ENCODE measurements around the gene TBC1D24. TPM values are rescaled to one million over a fixed set of nuclear protein-coding genes. Genes with fewer than 3 reads are reported as not detected.

The TBC1D24 gene
- total RNA-seq, 2 experiments from 2014 or later, result 16.6 to 16.7 TPM

DNA sequence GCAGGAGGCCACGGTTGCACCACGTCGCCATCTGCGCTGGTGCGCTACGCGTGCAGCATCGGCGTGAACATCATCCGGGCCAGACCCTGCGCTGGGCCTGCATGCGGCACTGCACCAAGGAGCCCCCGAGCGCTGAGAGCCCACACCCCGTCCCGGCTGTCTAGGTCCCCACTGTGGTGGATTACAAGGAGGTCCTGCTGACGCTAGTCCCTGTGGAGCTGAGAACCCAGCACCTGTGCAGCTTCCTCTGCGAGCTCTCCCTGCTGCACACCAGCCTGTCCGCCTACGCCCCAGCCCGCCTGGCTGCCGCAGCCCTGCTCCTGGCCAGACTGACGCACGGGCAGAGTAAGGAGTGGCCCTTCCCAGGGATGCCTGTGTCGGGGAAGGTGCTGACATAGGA lies 25.8 kb upstream of the TBC1D24 start:
- Mint-ChIP-seq H3K36me3 (ENCODE audit: low read depth) (peaks cover 58% of the 10 kb centered on the region), H3K27me3 (no peaks in the 10 kb centered on the region), H3K9me3 (no peaks in the 10 kb centered on the region), H3K27ac (no peak overlapping the region), H3K4me3 (no peak overlapping the region), H3K4me1 (ENCODE audit: low read depth) (no peaks in the 10 kb centered on the region)
- TF ChIP-seq, protein P1, sequence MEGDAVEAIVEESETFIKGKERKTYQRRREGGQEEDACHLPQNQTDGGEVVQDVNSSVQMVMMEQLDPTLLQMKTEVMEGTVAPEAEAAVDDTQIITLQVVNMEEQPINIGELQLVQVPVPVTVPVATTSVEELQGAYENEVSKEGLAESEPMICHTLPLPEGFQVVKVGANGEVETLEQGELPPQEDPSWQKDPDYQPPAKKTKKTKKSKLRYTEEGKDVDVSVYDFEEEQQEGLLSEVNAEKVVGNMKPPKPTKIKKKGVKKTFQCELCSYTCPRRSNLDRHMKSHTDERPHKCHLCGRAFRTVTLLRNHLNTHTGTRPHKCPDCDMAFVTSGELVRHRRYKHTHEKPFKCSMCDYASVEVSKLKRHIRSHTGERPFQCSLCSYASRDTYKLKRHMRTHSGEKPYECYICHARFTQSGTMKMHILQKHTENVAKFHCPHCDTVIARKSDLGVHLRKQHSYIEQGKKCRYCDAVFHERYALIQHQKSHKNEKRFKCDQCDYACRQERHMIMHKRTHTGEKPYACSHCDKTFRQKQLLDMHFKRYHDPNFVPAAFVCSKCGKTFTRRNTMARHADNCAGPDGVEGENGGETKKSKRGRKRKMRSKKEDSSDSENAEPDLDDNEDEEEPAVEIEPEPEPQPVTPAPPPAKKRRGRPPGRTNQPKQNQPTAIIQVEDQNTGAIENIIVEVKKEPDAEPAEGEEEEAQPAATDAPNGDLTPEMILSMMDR (IDR thresholded peaks at IDR 0.05), result no peak
- intact Hi-C loops (cut with micrococcal nuclease), result no loop called here
- ATAC-seq, result no peak
- no peak for DNase-seq
- ChIA-PET POLR2A (interaction anchor here (1.0 to 1.9 kb wide), 3 partner anchors 8 to 22 kb away, joined by 4 to 15 read pairs (median 5); partner anchors contain the start of gene TEDC2), CTCF (interaction anchor here (2.0 kb wide), 1 partner anchor 26 kb away, joined by 5 read pairs; no protein-coding TSS in a partner anchor)

DNA sequence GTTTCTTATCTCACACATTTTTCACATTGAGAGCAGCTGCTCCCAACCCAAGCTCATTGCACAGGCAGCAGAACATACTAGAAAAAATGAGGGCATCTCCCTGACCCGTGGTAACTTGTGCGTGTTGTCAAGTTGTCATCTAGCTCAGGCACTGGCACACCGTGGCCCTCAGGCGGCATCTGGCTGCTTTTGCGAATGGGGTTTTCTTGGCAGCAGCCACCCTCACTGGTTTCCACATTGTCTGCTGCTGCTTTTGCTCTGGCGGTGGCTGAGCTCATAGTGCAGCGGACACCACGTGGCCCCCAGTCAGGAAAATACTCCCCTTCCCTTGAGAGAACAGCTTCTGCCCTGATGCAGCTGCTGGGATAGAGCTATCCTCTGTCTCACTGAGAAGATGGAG lies 24.4 kb upstream of the TBC1D24 start:
- H3K36me3 Mint-ChIP-seq (ENCODE audit: low read depth), result peaks cover 56% of the 10 kb centered on the region
- H3K27ac Mint-ChIP-seq, result no peak overlapping the region
- POLR2A ChIA-PET, result interaction anchor here (1.2 to 1.9 kb wide), 2 partner anchors 8 to 15 kb away, joined by 5 to 15 read pairs; partner anchors contain the start of gene TEDC2
- TF ChIP-seq, protein P1 (IDR thresholded peaks at IDR 0.05), result no peak
- H3K27me3 Mint-ChIP-seq, result no peaks in the 10 kb centered on the region
- H3K4me3 Mint-ChIP-seq, result no peak overlapping the region
- intact Hi-C loops (cut with micrococcal nuclease), result no loop called here
- H3K9me3 Mint-ChIP-seq, result no peaks in the 10 kb centered on the region
- no peaks in the 10 kb centered on the region for H3K4me1 Mint-ChIP-seq (ENCODE audit: low read depth)
- no peak for ATAC-seq
- DNase-seq, result no peak
- CTCF ChIA-PET, result interaction anchor here (1.3 kb wide), 1 partner anchor 51 kb away, joined by 4 read pairs; no protein-coding TSS in a partner anchor

DNA sequence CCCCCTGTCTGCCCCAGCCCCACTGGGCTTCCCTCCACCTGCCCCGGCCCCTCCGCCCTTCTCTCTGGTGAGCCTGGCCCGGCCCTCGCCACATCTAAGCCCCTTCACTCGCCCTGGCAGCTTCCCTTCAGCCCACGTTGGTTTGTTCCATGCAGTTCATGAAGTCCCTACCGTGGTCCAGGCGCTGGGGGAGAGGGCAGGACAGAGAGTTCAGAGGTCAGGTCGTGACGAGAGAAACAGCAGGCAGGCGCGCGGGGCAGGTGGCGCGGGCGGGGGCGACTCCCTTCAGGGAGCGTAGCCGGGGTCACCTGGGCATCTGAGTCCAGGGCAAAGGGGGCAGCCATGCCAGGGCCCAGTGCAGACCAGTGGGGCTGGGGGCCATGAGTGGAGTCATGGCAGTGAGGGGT lies 23.9 kb upstream of the TBC1D24 start:
- Mint-ChIP-seq H3K4me3 (no peak overlapping the region), H3K4me1 (ENCODE audit: low read depth) (no peaks in the 10 kb centered on the region), H3K27me3 (no peaks in the 10 kb centered on the region), H3K27ac (no peak overlapping the region), H3K36me3 (ENCODE audit: low read depth) (peaks cover 55% of the 10 kb centered on the region), H3K9me3 (no peaks in the 10 kb centered on the region)
- intact Hi-C loops (cut with micrococcal nuclease), result no loop called here
- CTCF ChIA-PET, result interaction anchor here (1.3 kb wide), 1 partner anchor 51 kb away, joined by 4 read pairs; no protein-coding TSS in a partner anchor
- POLR2A ChIA-PET, result interaction anchor here (1.2 to 1.9 kb wide), 2 partner anchors 8 to 15 kb away, joined by 5 to 15 read pairs; partner anchors contain the start of gene TEDC2
- TF ChIP-seq, protein P1 (IDR thresholded peaks at IDR 0.05), result no peak
- DNase-seq (no peak), ATAC-seq (no peak)

DNA sequence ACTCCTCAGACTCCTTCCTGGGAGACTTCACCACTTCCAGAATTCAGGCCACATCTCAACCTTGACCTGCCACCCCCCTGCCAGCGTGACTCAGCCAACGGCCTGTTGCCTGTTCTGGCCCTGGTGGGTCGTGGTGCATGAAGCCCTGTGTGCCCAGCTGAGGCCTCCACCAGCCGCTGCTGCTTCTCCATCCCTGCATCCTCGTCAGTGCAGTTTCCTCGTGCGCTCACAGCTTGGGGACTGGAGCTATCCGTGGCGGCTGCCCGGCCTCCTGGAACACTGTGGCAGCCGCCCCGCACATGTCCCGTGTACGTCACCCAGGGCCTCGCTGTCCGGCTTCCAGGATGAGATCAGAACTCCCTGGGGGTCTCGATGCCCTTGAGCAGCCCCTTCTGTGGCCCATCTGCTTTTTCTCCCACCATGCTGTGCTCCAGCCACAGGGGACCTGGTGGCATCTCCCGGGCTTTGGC lies 23.0 kb upstream of the TBC1D24 start:
- intact Hi-C loops (cut with micrococcal nuclease), result no loop called here
- H3K4me3 Mint-ChIP-seq, result no peak overlapping the region
- ATAC-seq (no peak), DNase-seq (no peak)
- TF ChIP-seq, protein P1 (IDR thresholded peaks at IDR 0.05), result no peak
- H3K9me3 Mint-ChIP-seq, result no peaks in the 10 kb centered on the region
- H3K27me3 Mint-ChIP-seq, result no peaks in the 10 kb centered on the region
- H3K27ac Mint-ChIP-seq, result no peak overlapping the region
- peaks cover 50% of the 10 kb centered on the region for H3K36me3 Mint-ChIP-seq (ENCODE audit: low read depth)
- H3K4me1 Mint-ChIP-seq (ENCODE audit: low read depth), result no peaks in the 10 kb centered on the region
- ChIA-PET POLR2A (no interaction called here), CTCF (interaction anchor here (0.6 kb wide), 1 partner anchor 12 kb away, joined by 3 read pairs; no protein-coding TSS in a partner anchor)

DNA sequence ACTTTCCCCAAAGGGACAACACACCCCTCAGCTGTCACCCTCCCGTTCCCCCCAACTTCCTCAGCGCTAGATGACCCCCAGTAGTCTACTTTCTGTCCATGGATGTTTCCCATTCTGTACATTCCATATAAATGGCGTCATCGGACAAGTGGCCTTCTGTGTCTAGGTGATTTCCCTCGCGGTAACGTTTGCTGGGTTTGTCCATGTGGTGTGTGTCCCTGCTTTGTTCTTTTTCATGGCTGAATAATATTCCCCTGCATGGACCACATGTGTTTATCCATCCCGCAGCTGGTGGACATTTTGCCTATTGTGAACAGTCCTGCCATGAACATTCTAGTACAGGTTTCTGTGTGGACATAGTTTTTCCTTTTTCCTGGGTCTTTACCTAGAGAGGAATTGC lies 22.3 kb upstream of the TBC1D24 start:
- TF ChIP-seq, protein P1 (IDR thresholded peaks at IDR 0.05), result no peak
- CTCF ChIA-PET, result no interaction called here
- H3K4me3 Mint-ChIP-seq, result no peak overlapping the region
- H3K4me1 Mint-ChIP-seq (ENCODE audit: low read depth), result no peaks in the 10 kb centered on the region
- H3K27me3 Mint-ChIP-seq, result no peaks in the 10 kb centered on the region
- H3K9me3 Mint-ChIP-seq, result no peaks in the 10 kb centered on the region
- intact Hi-C loops (cut with micrococcal nuclease), result no loop called here
- peaks cover 54% of the 10 kb centered on the region for H3K36me3 Mint-ChIP-seq (ENCODE audit: low read depth)
- ATAC-seq (no peak), DNase-seq (no peak)
- POLR2A ChIA-PET, result no interaction called here
- no peak overlapping the region for H3K27ac Mint-ChIP-seq
